ENCODE measurements around the gene TMC3. TPM values are rescaled to one million over a fixed set of nuclear protein-coding genes. Genes with fewer than 3 reads are reported as not detected.
A peak's percentile ranks its signal among the peaks of the same experiment; 100 is the strongest.

Gene TMC3
- total RNA-seq, 2 experiments from 2014 or later, result not detected

GRCh38 chr15:81330366-81331090 is 43.5 kb downstream of the TMC3 start:
- Histone ChIP-seq H3K9me2 (ENCODE audit: insufficient read depth, low read length) (no peaks in the 10 kb centered on the region), H3K4me1 (ENCODE audit: insufficient read depth, low read length, poor library complexity, severe bottlenecking) (peaks cover 33% of the 10 kb centered on the region), H2AFZ (ENCODE audit: low read length) (no peak overlapping the region), H3K36me3 (ENCODE audit: insufficient read depth, low read length) (no peaks in the 10 kb centered on the region), H3K79me2 (ENCODE audit: insufficient read depth, low read depth, low read length) (no peaks in the 10 kb centered on the region), H4K20me1 (ENCODE audit: insufficient read depth, low read length) (no peaks in the 10 kb centered on the region), H3K4me2 (ENCODE audit: low read length) (no peak overlapping the region), H3K4me3 (ENCODE audit: low read depth, low read length, poor library complexity, severe bottlenecking) (no peak overlapping the region), H3K9me3 (ENCODE audit: low read length) (no peaks in the 10 kb centered on the region), H3K27ac (ENCODE audit: low read depth, low read length, poor library complexity, severe bottlenecking) (no peak overlapping the region)
- POLR2A ChIA-PET, result no interaction called here
- BruUV-seq (replicated peaks), result no TSS peak
- CTCF ChIA-PET (ENCODE audit: unreplicated experiment), result no interaction called here
- TF ChIP-seq CTCF (conservative IDR thresholded peaks at IDR 0.05; ENCODE audit: low read length), result no peak
- no peak for TF ChIP-seq EZH2phosphoT487 (IDR thresholded peaks at IDR 0.05; ENCODE audit: borderline replicate concordance, low read depth, low read length)
- DNase-seq (ENCODE audit: low spot score), result no peak
- intact Hi-C loops (cut with micrococcal nuclease; ENCODE audit: unreplicated experiment), result loop anchor here (5.0 to 10.0 kb wide), 2 partner anchors 176 to 223 kb away; no protein-coding TSS in a partner anchor

GRCh38 chr15:81329446-81329845 is 44.6 kb downstream of the TMC3 start:
- intact Hi-C loops (cut with micrococcal nuclease; ENCODE audit: unreplicated experiment), result no loop called here
- no peaks in the 10 kb centered on the region for H3K79me2 ChIP-seq (ENCODE audit: insufficient read depth, low read depth, low read length)
- H3K4me3 ChIP-seq (ENCODE audit: low read depth, low read length, poor library complexity, severe bottlenecking), result no peak overlapping the region
- H2AFZ ChIP-seq (ENCODE audit: low read length), result no peak overlapping the region
- H3K9me3 ChIP-seq (ENCODE audit: low read length), result no peaks in the 10 kb centered on the region
- ChIA-PET POLR2A (no interaction called here), CTCF (ENCODE audit: unreplicated experiment) (no interaction called here)
- no peak for DNase-seq (ENCODE audit: low spot score)
- no peaks in the 10 kb centered on the region for H4K20me1 ChIP-seq (ENCODE audit: insufficient read depth, low read length)
- H3K4me1 ChIP-seq (ENCODE audit: insufficient read depth, low read length, poor library complexity, severe bottlenecking), result peaks cover 40% of the 10 kb centered on the region
- TF ChIP-seq EZH2phosphoT487 (IDR thresholded peaks at IDR 0.05; ENCODE audit: borderline replicate concordance, low read depth, low read length) (no peak), CTCF (conservative IDR thresholded peaks at IDR 0.05; ENCODE audit: low read length) (no peak)
- no peak overlapping the region for H3K27ac ChIP-seq (ENCODE audit: low read depth, low read length, poor library complexity, severe bottlenecking)
- no peak overlapping the region for H3K4me2 ChIP-seq (ENCODE audit: low read length)
- H3K36me3 ChIP-seq (ENCODE audit: insufficient read depth, low read length), result no peaks in the 10 kb centered on the region
- BruUV-seq (replicated peaks), result no TSS peak
- no peaks in the 10 kb centered on the region for H3K9me2 ChIP-seq (ENCODE audit: insufficient read depth, low read length)

GRCh38 chr15:81327516-81327915 is 46.5 kb downstream of the TMC3 start:
- BruUV-seq (replicated peaks), result no TSS peak
- peaks cover 38% of the 10 kb centered on the region for H3K4me1 ChIP-seq (ENCODE audit: insufficient read depth, low read length, poor library complexity, severe bottlenecking)
- peak overlapping the region; percentile 23 for H3K4me3 ChIP-seq (ENCODE audit: low read depth, low read length, poor library complexity, severe bottlenecking)
- no peaks in the 10 kb centered on the region for H3K36me3 ChIP-seq (ENCODE audit: insufficient read depth, low read length)
- no peaks in the 10 kb centered on the region for H3K9me3 ChIP-seq (ENCODE audit: low read length)
- CTCF ChIA-PET (ENCODE audit: unreplicated experiment), result interaction anchor here (0.7 to 2.1 kb wide), 4 partner anchors 26 to 62 kb away, joined by 3 to 10 read pairs (median 4); no protein-coding TSS in a partner anchor
- H2AFZ ChIP-seq (ENCODE audit: low read length), result peak overlapping the region; percentile 48; the same call in 1 of the 2 replicates
- DNase-seq (ENCODE audit: low spot score), result no peak
- peak overlapping the region; percentile 61 for H3K4me2 ChIP-seq (ENCODE audit: low read length)
- no peaks in the 10 kb centered on the region for H4K20me1 ChIP-seq (ENCODE audit: insufficient read depth, low read length)
- intact Hi-C loops (cut with micrococcal nuclease; ENCODE audit: unreplicated experiment), result no loop called here
- peak overlapping the region; percentile 14 for H3K27ac ChIP-seq (ENCODE audit: low read depth, low read length, poor library complexity, severe bottlenecking)
- H3K9me2 ChIP-seq (ENCODE audit: insufficient read depth, low read length), result no peaks in the 10 kb centered on the region
- H3K79me2 ChIP-seq (ENCODE audit: insufficient read depth, low read depth, low read length), result peaks cover 4% of the 10 kb centered on the region; the same call in 1 of the 2 replicates
- no peak for TF ChIP-seq EZH2phosphoT487 (IDR thresholded peaks at IDR 0.05; ENCODE audit: borderline replicate concordance, low read depth, low read length)
- no peak for TF ChIP-seq CTCF (conservative IDR thresholded peaks at IDR 0.05; ENCODE audit: low read length)
- POLR2A ChIA-PET, result interaction anchor here (0.7 to 2.9 kb wide), 10 partner anchors 8 to 61 kb away, joined by 3 to 12 read pairs (median 4); no protein-coding TSS in a partner anchor
